ENCODE measurements around the gene OARD1.
A peak's percentile ranks its signal among the peaks of the same experiment; 100 is the strongest.

The OARD1 gene

DNA sequence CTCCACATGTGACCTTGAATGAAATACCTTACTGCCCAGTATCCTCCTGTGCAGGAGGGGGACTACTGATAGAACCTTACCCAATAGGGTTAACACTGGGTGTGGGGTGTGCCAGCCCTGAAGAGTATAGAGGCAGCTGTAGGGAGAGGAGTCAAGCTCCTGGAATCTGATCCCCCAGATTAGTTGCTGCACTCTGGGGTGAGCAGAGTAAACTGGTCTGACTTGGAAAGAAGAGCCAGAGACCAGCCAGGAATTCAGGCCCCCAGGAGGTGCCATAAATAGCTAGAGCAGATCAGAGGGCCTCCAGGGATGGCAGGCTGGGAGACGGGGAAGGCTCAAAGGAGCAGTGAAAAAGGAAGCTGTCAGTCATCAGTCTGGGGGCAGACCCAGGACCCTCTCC lies 22.6 kb downstream of the OARD1 start:
- Mint-ChIP-seq H3K36me3 (ENCODE audit: low read depth) (peaks cover 5% of the 10 kb centered on the region), H3K27me3 (ENCODE audit: low read depth) (no peaks in the 10 kb centered on the region), H3K27ac (peak overlapping the region; percentile 52), H3K9me3 (peaks cover 4% of the 10 kb centered on the region), H3K4me3 (no peak overlapping the region), H3K4me1 (ENCODE audit: low read depth) (peaks cover 13% of the 10 kb centered on the region)
- DNase-seq (ENCODE audit: low spot score) = no peak

DNA sequence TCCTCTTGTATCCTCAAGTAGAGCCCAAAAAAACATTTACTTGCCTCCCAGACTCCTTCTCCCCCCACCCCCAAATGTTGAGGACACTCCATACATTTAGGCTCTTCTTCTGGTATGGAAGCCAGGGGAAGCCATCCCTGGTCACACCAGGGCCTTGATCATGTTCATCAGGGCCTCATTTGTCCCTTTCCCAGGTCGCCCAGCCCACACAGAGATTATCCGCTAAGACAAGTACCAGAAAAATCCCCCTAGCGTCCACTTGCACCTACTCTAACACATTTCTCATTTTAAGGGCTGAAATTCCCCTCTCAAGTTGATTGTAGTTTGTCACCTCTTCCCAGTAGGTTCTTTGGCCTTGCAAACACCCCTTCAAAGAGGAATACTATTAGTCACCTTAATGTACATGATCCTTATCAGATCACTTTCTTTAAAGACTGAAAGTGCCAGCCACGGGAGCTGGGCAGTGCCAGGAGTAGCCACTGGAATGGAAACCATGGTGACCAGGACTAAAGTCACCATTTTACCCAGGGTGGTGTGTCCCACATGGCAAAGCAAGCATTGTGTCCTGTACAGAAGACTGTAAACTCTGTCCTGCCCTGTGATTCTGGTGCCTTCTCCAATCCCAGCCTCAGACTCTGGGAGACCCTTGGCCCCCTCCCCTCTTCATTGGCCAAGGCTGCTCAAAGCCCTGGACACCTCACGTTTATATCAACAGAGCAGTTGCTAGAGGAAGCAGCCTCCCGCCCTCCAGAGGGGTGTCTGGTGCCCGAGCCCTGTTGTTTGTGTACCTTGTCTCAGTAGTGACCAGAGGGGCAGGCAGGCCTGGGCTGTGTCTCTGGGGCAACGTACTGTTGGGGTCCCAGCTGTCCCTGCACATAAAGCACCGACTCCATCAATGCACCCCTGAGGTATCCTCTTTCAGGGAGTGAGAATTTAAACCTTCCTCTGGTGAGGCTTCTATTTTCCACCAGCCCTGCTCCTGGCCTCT lies 24.1 kb downstream of the OARD1 start:
- Mint-ChIP-seq H3K27me3 (ENCODE audit: low read depth) (no peaks in the 10 kb centered on the region), H3K4me1 (ENCODE audit: low read depth) (peaks cover 13% of the 10 kb centered on the region), H3K4me3 (no peak overlapping the region), H3K36me3 (ENCODE audit: low read depth) (peaks cover 5% of the 10 kb centered on the region), H3K27ac (peak overlapping the region; percentile 7), H3K9me3 (peaks cover 4% of the 10 kb centered on the region)
- no peak for DNase-seq (ENCODE audit: low spot score)

DNA sequence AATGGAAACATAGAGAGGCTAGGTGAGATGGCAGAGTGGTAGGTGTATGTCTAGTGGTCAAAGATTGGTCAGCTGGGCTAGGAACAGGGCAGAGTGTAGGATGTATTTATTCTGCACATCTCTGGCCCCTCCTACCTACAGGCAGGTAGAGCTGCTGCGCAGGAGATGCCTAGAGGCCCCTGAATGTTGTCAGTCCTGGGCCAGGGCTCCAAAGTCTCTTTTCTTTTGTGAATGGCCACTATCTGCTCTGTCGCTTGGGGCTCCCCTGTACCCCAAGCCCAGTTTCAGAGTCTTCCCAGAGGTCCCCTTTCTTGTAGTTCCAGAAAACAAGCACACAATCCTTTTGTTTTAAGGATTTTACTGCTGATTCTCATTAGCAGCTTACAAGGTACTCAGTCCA lies 24.9 kb downstream of the OARD1 start:
- Mint-ChIP-seq H3K27me3 (ENCODE audit: low read depth) (no peaks in the 10 kb centered on the region), H3K36me3 (ENCODE audit: low read depth) (peaks cover 5% of the 10 kb centered on the region), H3K4me3 (no peak overlapping the region), H3K9me3 (peaks cover 4% of the 10 kb centered on the region), H3K4me1 (ENCODE audit: low read depth) (peaks cover 7% of the 10 kb centered on the region), H3K27ac (peak overlapping the region; percentile 7)
- DNase-seq (ENCODE audit: low spot score) = no peak

DNA sequence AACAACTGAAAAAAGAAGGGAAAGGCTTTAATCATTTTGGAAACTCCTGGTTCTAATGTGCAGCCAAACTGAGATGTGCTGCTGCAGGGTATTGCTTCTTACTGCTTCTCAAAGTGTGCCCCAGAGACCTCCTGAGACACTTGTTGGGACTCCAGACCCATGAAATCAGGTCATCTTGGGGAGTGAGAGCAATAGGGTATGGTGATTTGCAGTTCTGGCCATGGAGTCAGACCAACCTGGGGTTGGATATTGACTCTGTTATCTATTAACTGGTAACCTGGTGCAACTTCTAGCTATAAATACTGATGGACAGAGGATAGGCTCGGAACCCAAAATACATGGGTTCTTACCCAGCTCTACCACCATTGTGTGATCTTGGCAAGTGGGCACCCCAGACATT lies 26.1 kb downstream of the OARD1 start:
- no peak overlapping the region for H3K4me3 Mint-ChIP-seq
- no peaks in the 10 kb centered on the region for H3K4me1 Mint-ChIP-seq (ENCODE audit: low read depth)
- H3K36me3 Mint-ChIP-seq (ENCODE audit: low read depth) = no peaks in the 10 kb centered on the region
- H3K27me3 Mint-ChIP-seq (ENCODE audit: low read depth) = no peaks in the 10 kb centered on the region
- H3K27ac Mint-ChIP-seq = no peak overlapping the region
- no peaks in the 10 kb centered on the region for H3K9me3 Mint-ChIP-seq
- DNase-seq (ENCODE audit: low spot score) = no peak

DNA sequence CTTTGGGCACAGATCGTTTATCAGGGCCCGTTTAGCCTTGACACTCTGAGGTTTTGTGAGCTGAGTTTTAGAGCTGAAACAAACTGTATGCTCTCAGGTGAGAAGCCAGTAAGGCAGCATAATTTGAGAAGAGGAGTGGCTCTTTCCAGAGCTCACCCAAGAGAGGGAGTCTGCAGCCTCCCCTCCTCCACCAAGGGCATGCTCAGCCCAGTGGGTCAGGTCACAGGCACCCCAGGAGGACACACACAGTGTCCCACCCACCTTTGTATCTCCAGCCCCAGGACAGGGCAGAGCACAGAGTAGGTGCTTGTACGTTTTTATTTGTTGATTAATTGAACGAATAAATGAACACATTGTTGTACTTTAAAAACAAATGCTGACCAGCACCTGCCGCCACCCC lies 26.5 kb downstream of the OARD1 start:
- no peak for DNase-seq (ENCODE audit: low spot score)
- Mint-ChIP-seq H3K4me1 (ENCODE audit: low read depth) (peaks cover 3% of the 10 kb centered on the region), H3K9me3 (no peaks in the 10 kb centered on the region), H3K4me3 (no peak overlapping the region), H3K36me3 (ENCODE audit: low read depth) (no peaks in the 10 kb centered on the region), H3K27ac (no peak overlapping the region), H3K27me3 (ENCODE audit: low read depth) (no peaks in the 10 kb centered on the region)

DNA sequence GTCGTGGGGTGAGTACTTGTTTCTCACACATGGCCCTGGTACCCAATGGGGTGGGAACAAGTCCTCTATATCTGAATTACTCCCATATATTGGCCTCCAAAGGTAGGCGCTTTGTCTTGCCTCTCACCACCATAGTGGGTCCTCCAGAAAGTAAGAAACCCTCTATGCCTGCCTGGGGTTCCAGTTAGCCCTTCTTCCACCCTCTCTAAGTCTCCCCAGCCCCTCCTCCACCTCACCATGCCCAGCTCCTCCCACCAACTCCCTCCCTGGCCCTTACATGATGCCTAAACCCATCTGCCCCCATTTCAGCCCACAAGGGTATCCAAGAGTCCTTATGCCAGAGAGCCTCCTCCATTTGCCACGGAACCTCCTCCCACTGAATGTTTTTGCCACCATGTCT lies 29.0 kb downstream of the OARD1 start:
- H3K27me3 Mint-ChIP-seq (ENCODE audit: low read depth) = no peaks in the 10 kb centered on the region
- no peaks in the 10 kb centered on the region for H3K36me3 Mint-ChIP-seq (ENCODE audit: low read depth)
- no peaks in the 10 kb centered on the region for H3K9me3 Mint-ChIP-seq
- H3K4me3 Mint-ChIP-seq = no peak overlapping the region
- H3K27ac Mint-ChIP-seq = no peak overlapping the region
- peaks cover 14% of the 10 kb centered on the region for H3K4me1 Mint-ChIP-seq (ENCODE audit: low read depth)
- DNase-seq (ENCODE audit: low spot score) = no peak

DNA sequence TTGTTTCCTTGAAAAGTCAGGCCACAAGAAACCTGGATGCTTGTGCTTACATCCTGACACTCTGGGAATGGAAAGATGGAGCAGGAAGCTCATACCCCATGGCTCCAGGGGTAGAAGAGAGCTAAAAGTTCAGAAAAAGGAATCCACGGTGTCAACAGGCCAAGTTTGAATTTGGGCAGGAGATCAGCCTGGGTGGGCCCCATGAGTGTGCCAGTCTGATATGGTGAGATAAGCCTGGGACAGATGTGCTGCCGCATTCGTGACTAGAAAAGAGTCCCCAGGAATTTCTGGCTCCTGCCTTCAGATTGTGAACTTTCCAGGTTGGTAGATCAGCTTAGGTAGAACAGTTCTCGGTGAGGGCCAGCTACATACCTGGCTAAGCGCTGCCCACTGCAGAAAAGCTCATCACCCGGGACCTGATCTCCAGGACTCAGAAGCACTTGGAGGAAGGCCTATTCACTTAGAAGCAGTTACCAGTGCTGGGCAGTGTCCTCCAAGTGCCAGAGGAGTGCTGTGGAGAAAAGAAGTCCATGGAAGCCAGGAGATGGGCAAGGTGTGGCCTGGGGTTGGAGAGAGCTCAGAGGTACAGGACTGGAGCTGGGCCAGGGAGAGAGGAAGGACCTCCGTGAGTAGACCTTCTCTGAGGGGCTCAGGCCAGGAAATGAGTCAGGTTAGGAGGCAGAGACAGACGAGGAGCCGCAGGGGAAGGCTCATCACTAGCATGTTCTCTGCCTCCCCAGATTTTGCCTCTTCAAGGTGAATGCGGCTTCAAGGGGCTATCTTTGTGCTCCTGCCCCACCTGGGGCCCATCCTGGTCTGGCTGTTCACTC lies 29.7 kb downstream of the OARD1 start, which contains the start of gene TSPO2:
TSPO2 (plus strand) TSS at position 242 of the 830 bp plus-strand sequence; CDS start at position 761, 519 bp downstream.
- no peaks in the 10 kb centered on the region for H3K36me3 Mint-ChIP-seq (ENCODE audit: low read depth)
- no peak within 1 kb of the TSS for H3K4me3 Mint-ChIP-seq
- no peak within 1 kb of the TSS for H3K27ac Mint-ChIP-seq
- no peaks in the 10 kb centered on the region for H3K27me3 Mint-ChIP-seq (ENCODE audit: low read depth)
- no peak for DNase-seq (ENCODE audit: low spot score)
- peaks cover 14% of the 10 kb centered on the region for H3K4me1 Mint-ChIP-seq (ENCODE audit: low read depth)
- no peaks in the 10 kb centered on the region for H3K9me3 Mint-ChIP-seq

DNA sequence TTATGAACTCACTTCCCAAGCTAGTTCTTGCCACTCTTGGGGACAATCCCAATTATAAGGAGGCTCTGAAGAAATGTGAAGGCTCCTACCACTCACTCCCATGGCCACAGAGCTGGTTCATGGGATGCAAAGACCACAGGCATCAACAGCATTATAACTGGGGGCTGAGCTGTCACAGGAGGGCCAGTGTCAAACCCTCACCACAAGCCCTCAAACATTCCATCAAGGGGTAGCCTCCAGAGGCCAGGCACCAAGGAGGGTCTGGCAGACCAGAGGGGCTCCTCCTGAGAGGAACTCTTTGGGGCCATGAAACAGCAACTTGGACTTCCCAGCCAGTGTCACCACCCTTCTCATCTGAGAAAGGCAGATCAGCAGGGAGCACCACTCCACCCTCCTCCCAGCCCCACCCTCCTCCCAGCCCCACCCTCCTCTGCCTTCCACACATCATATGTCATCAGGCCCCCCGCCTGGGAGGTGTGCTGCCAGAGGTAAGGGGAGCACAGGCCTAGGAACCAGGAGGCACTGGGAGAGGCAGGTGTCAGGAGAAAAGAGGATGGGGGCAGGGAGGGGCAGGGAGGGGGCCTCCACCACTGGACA lies 31.1 kb downstream of the OARD1 start:
- Mint-ChIP-seq H3K4me1 (ENCODE audit: low read depth) (peaks cover 14% of the 10 kb centered on the region), H3K4me3 (no peak overlapping the region), H3K27ac (no peak overlapping the region), H3K9me3 (no peaks in the 10 kb centered on the region), H3K36me3 (ENCODE audit: low read depth) (no peaks in the 10 kb centered on the region), H3K27me3 (ENCODE audit: low read depth) (peaks cover 3% of the 10 kb centered on the region)
- DNase-seq (ENCODE audit: low spot score) = no peak

DNA sequence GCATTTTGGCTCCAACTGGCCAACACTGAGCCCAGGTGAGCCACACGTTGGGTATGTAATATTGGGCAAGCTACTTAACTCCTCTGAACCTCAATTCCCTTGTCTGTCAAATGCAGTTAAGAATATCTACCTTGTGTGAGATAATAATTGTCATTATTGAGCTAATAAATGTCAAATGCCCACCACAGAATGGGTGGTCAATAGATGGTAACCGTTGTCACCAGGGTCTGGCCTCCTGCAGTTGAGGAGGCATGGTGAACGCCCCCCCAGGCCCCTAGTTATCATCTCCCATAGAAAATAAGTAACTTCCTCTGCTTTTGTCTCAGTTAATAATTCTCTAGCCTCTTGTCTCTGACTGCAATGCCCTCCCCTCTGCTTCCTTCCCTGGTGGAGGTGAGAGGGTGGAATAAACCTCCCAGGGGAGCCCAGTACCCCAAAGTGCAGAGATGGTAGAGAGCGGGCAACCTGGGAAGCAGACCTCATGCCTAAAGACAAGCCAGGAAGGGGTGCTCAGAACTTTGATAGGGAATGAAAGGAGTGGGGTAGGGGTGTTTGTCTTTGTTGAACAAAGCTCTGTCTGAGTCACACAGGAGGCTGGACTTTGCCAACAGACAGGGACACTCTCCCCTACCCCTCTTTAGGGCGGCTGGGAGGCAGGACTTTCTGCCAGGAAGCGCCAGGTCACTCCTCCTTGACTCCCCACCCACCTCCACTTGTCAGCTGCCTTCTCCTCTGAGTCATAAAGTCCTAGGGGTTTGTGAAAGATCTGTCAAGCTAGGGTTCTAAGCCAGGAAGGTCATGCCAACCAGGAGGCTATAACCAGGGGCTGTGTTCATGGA lies 31.8 kb downstream of the OARD1 start:
- Mint-ChIP-seq H3K9me3 (no peaks in the 10 kb centered on the region), H3K36me3 (ENCODE audit: low read depth) (no peaks in the 10 kb centered on the region), H3K4me3 (no peak overlapping the region), H3K27me3 (ENCODE audit: low read depth) (peaks cover 3% of the 10 kb centered on the region), H3K4me1 (ENCODE audit: low read depth) (peaks cover 14% of the 10 kb centered on the region), H3K27ac (no peak overlapping the region)
- DNase-seq (ENCODE audit: low spot score) = no peak

DNA sequence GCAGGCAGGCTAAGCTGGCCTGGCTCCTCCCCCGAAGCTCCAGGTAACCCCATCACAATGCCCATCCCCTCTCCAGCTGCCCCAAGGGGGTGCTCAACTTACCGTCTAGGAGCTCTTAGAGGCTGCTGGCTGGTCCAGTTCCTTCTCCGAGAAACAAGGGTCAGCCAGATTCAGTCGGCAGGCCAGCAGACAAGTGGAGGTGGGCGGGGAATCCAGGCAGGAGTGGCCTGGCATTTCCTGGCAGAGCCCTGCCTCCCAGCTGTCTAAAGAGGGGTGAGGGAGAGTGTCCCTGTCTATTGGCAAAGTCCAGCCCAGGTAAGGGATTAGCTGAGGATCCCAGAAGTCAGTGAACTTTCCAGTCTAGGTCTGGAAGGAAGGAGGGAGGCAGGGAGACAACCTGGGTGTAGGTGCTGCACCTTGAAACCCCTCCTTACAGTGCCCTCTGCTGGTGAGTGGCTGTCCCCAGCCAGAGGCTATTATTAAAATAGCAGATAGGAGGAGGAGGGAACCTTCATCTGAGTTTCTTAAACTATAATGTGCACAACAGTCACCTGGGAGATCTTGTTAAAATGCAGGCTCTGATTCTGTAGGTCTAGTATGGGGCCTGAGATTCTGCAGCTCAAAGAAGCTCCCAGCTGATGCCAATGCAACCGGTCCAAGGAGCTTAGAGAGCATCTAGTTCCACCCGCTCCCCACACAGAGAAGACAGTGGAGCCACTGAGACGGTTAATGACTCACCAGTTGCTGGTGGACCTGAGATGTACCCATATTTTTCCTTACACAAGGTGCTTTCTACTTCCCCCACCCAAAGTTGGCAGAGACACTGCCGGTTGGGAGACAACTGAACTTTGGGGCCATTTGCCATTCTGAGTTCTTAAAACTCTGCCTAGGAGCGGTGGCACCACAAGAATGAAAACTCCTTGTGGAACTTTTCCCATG lies 32.8 kb downstream of the OARD1 start, which contains the start of gene UNC5CL:
UNC5CL (minus strand) TSS at position 162 of the 939 bp plus-strand sequence. CDS start 4,147 bp downstream, outside the sequence.
- Mint-ChIP-seq H3K4me3 (no peak within 1 kb of the TSS), H3K36me3 (ENCODE audit: low read depth) (no peaks in the 10 kb centered on the region), H3K4me1 (ENCODE audit: low read depth) (peaks cover 14% of the 10 kb centered on the region), H3K27ac (no peak within 1 kb of the TSS), H3K27me3 (ENCODE audit: low read depth) (peaks cover 3% of the 10 kb centered on the region), H3K9me3 (no peaks in the 10 kb centered on the region)
- DNase-seq (ENCODE audit: low spot score) = peak; percentile 36

DNA sequence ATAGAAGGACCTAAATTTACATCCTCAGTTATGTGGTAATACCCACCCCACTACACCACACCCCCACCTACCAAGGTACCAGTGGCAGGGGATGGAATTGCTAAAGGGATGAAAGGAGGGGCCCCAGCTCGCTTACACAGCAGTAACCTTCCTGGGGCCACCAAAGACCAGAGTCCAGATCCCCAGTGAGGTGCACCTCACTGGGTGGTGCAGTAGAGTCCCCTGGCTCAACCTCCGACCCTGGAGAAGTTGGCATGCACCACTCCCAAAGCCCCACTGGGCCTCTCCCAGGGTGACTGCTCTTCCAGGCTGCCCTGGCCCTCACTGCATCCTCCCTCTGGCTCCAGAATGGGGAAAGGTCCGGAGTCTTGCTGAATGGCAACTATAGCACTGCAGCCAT lies 34.0 kb downstream of the OARD1 start:
- H3K27ac Mint-ChIP-seq = no peak overlapping the region
- no peak overlapping the region for H3K4me3 Mint-ChIP-seq
- peaks cover 14% of the 10 kb centered on the region for H3K4me1 Mint-ChIP-seq (ENCODE audit: low read depth)
- H3K9me3 Mint-ChIP-seq = no peaks in the 10 kb centered on the region
- H3K27me3 Mint-ChIP-seq (ENCODE audit: low read depth) = peaks cover 3% of the 10 kb centered on the region
- no peaks in the 10 kb centered on the region for H3K36me3 Mint-ChIP-seq (ENCODE audit: low read depth)
- no peak for DNase-seq (ENCODE audit: low spot score)

DNA sequence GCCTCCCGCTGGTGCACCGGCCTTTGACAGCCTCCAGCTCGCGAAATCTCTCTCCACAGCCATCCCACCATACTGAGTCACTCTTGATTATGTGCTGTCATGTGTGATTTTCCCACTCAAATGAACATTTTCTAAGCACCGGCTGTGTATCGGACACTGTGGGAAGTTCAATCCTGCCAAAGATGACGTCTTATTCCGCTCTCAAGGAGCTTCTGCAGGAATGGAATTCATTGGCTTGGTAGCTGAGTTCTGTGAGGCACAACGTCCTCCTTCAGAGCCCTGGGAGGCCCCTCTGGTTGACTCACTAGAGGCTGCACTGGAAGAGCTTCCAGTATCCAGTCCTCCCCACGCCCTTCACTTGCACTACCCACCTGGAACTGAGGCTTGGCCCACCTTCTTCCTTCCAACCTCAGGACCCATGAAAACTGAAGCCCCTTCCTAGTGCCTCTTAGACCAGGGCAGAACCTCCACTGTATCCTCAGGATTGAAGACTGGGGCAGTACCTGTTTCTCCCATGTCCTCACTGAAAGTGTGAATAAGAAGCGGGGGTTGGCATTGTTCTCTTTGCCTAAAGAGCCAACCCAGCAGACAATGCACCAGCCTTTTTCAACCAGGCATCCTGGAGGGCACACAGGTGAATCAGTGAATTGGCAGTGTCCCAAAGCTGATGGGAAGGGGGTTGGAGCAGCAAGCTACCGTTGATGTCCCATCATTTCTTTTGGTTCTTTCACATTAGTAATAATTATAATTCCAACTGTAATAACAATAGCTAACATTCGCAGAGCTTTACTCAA lies 34.9 kb downstream of the OARD1 start:
- no peak for DNase-seq (ENCODE audit: low spot score)
- no peaks in the 10 kb centered on the region for H3K36me3 Mint-ChIP-seq (ENCODE audit: low read depth)
- no peak overlapping the region for H3K4me3 Mint-ChIP-seq
- peaks cover 14% of the 10 kb centered on the region for H3K4me1 Mint-ChIP-seq (ENCODE audit: low read depth)
- no peaks in the 10 kb centered on the region for H3K9me3 Mint-ChIP-seq
- peaks cover 3% of the 10 kb centered on the region for H3K27me3 Mint-ChIP-seq (ENCODE audit: low read depth)
- no peak overlapping the region for H3K27ac Mint-ChIP-seq
